Endothelial cell of hepatic sinusoid (primary cell): ENCODE results near the gene CYCS.

Experiments
- in situ Hi-C: cut with HindIII; loops from 2 replicates; pipeline ENCODE4 v1.10.0; 2017; ENCODE audit warnings: low sequenced_read_pairs

Gene CYCS

GRCh38 chr7:25075459-25075858 lies 49.6 kb downstream of the CYCS start:
- in situ Hi-C loops: no loop called here

DNA sequence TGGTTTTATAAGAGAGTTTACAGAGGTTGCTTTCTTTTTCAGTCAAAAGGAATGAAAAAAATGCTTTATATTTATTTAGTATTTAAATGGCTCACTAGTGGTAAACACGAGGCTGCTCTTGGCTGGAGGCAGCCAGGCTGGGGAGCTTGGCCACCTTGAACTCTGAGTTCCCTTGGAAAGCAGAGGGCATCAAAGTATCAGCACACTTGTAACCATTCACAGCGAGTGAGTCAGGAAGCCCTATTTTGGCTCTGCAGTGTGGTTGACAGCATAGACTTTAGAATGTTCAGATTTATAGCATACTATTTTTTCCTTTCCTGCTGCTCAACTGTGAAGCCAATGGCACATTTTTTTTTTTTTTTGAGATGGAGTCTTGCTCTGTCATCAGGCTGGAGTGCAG lies 51.6 kb downstream of the CYCS start:
- in situ Hi-C loops: no loop called here
